Measurements from ENCODE around the gene PAFAH1B2. TPM values are rescaled to one million over a fixed set of nuclear protein-coding genes. Genes with fewer than 3 reads are reported as not detected.

PAFAH1B2 gene
- polyA plus RNA-seq, 1 experiment = 48.8 TPM

DNA sequence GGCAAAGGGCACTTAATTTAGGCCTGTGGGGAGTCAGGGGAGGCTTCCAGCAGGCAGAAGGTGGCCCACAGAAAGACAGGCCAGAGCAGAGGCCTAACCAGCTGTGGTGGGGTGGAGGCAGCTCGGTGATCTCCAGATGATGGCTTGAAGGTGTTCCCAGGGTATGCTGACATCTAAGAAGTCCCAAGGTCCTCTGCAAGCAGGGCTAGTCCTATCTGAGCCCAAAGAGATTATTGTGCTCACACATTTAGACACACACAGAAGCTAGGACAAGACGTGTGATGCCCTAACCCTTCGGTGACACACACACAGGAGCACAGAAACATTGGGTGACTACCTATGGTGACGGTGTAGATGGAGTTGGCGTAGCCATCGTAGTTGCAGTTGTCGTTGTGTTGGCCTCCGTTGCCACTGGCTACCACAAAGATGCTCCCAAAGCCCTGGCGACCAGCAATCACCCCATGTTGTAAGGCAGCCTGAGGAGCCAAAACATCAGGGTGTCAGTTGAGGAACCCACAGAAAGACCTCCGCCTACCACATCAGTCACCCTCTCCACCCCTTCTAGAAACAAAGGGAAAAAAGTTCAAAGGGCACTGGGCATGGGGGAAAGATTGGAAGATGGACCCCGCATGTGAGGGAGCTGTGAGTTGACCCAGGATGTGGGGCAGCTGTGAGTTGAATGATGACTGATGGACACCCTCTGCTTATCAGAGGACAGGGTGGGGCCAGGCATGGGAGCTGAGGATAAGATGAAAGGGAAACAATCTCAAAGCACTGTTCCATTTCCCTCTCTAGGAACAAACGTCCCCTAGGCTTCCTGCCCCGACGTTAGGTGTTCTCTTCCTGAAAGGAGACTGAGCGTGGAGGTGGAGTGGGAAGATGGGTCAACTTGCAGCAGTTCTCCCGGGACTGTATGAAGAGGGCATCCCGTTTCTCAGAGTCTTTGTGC is 79.9 kb downstream of the PAFAH1B2 start:
- no peaks in the 10 kb centered on the region for H3K9me3 ChIP-seq (ENCODE audit: control insufficient read depth, insufficient read depth, low read length)
- ChIA-PET CTCF (interaction anchor here (1.0 to 4.6 kb wide), 8 partner anchors 8 to 481 kb away, joined by 3 to 70 read pairs (median 4); partner anchors contain the start of genes SIDT2, TAGLN and ZPR1), POLR2A (interaction anchor here (1.6 kb wide), 1 partner anchor 21 kb away, joined by 4 read pairs; no protein-coding TSS in a partner anchor)
- TF ChIP-seq, protein P1, sequence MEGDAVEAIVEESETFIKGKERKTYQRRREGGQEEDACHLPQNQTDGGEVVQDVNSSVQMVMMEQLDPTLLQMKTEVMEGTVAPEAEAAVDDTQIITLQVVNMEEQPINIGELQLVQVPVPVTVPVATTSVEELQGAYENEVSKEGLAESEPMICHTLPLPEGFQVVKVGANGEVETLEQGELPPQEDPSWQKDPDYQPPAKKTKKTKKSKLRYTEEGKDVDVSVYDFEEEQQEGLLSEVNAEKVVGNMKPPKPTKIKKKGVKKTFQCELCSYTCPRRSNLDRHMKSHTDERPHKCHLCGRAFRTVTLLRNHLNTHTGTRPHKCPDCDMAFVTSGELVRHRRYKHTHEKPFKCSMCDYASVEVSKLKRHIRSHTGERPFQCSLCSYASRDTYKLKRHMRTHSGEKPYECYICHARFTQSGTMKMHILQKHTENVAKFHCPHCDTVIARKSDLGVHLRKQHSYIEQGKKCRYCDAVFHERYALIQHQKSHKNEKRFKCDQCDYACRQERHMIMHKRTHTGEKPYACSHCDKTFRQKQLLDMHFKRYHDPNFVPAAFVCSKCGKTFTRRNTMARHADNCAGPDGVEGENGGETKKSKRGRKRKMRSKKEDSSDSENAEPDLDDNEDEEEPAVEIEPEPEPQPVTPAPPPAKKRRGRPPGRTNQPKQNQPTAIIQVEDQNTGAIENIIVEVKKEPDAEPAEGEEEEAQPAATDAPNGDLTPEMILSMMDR (IDR thresholded peaks at IDR 0.05; ENCODE audit: low read depth, low read length) = no peak
- H3K4me3 ChIP-seq (ENCODE audit: low read depth, low read length) = no peak overlapping the region
- no peaks in the 10 kb centered on the region for H3K27me3 ChIP-seq (ENCODE audit: control insufficient read depth, insufficient read depth, low read length)
- no peak overlapping the region for H3K27ac ChIP-seq (ENCODE audit: low read depth, low read length)
- no peak for DNase-seq (ENCODE audit: low read depth, low spot score)

DNA sequence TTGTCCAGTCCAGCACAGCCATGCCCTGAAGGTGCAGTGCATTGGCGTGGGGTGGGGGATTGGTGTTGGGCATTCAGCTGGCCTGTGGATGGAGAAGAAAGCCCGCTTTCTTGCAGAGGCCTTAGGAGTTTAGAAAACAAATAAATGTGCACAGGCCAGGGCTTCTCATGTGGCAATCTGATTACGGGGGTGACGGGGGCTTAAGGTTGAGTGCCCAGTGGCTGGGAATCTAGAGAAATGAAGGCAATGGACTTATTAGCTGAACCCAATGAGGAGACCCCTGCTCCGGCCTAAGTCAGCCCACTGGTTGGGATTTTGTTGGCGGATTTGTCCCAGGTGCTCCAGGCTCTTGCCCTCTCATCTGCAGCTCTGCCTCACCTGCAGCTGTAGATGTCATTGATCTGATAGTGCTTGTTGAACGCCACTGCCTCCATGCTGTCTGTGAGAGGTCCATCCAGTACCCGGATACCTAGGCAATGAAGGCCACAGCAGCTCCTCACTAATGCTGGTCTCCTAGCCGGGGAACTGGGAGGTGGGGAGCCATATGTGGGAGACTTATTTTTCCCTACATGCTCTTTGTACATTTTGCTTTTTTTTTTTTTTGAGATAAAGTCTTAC is 81.6 kb downstream of the PAFAH1B2 start:
- TF ChIP-seq, protein P1 (IDR thresholded peaks at IDR 0.05; ENCODE audit: low read depth, low read length) = no peak
- H3K27ac ChIP-seq (ENCODE audit: low read depth, low read length) = no peak overlapping the region
- no peaks in the 10 kb centered on the region for H3K27me3 ChIP-seq (ENCODE audit: control insufficient read depth, insufficient read depth, low read length)
- no peak for DNase-seq (ENCODE audit: low read depth, low spot score)
- CTCF ChIA-PET = interaction anchor here (1.4 to 4.6 kb wide), 14 partner anchors 10 to 493 kb away, joined by 3 to 70 read pairs (median 6); partner anchors contain the start of genes APOA5 and SIDT2
- H3K4me3 ChIP-seq (ENCODE audit: low read depth, low read length) = no peak overlapping the region
- POLR2A ChIA-PET = interaction anchor here (0.7 to 1.8 kb wide), 4 partner anchors 15 to 434 kb away, joined by 3 to 22 read pairs (median 4); partner anchors contain the start of gene APOA5
- no peaks in the 10 kb centered on the region for H3K9me3 ChIP-seq (ENCODE audit: control insufficient read depth, insufficient read depth, low read length)

Other genes starting within 250 kb of the PAFAH1B2 start
- 9.0 and 12.6 TPM in 2 replicates for gene SIK3, start 45.9 kb upstream of the PAFAH1B2 start, polyA plus RNA-seq (2011; rRNA removed)
- gene SIDT2, start 34.5 kb downstream of the PAFAH1B2 start, polyA plus RNA-seq (2011; rRNA removed) = 32.5 and 45.0 TPM in 2 replicates
- 3,100 and 3,444 TPM in 2 replicates for gene TAGLN, start 55.1 kb downstream of the PAFAH1B2 start, polyA plus RNA-seq (2011; rRNA removed)
- gene PCSK7, start 87.8 kb downstream of the PAFAH1B2 start, polyA plus RNA-seq (2011; rRNA removed) = 23.5 and 26.9 TPM in 2 replicates
- 15.1 and 15.2 TPM in 2 replicates for gene RNF214, start 88.4 kb downstream of the PAFAH1B2 start, polyA plus RNA-seq (2011; rRNA removed)
- 5.4 and 6.3 TPM in 2 replicates for gene BACE1-AS, start 147.1 kb downstream of the PAFAH1B2 start, polyA plus RNA-seq (2011; rRNA removed)
- 41.3 and 48.2 TPM in 2 replicates for gene BACE1, start 172.0 kb downstream of the PAFAH1B2 start, polyA plus RNA-seq (2011; rRNA removed)
- gene CEP164, start 183.6 kb downstream of the PAFAH1B2 start, polyA plus RNA-seq (2011; rRNA removed) = 19.5 and 22.5 TPM in 2 replicates

Measured in AG04450 (cell line).